ENCODE results near the gene ANK2. TPM values are rescaled to one million over a fixed set of nuclear protein-coding genes. Genes with fewer than 3 reads are reported as not detected.

The ANK2 gene
- total and polyA plus RNA-seq, 4 donors: 0.32 to 2.2 (median 1.0) TPM

GRCh38 chr4:113290666-113291065, 241.2 kb downstream of the ANK2 start:
- Histone ChIP-seq H3K27ac (ENCODE audit: low read depth in 1 of 2, low read length in 2 of 2) (no peak overlapping the region), H3K36me3 (ENCODE audit: control insufficient read depth in 4 of 4, insufficient read depth in 3 of 4, low read depth in 1 of 4, low read length in 3 of 4) (no peaks in the 10 kb centered on the region), H3K9me3 (ENCODE audit: control insufficient read depth in 4 of 4, low read length in 3 of 4) (no peaks in the 10 kb centered on the region), H3K27me3 (ENCODE audit: control insufficient read depth in 4 of 4, insufficient read depth in 4 of 4, low read length in 3 of 4) (no peaks in the 10 kb centered on the region), H3K4me3 (ENCODE audit: low read depth in 1 of 3, low read length in 3 of 3) (no peak overlapping the region), H3K4me1 (ENCODE audit: control insufficient read depth in 4 of 4, insufficient read depth in 4 of 4, low read length in 3 of 4) (no peaks in the 10 kb centered on the region), H3K9ac (ENCODE audit: low read depth in 1 of 2, low read length in 2 of 2) (no peak overlapping the region)
- no peak for DNase-seq (ENCODE audit: low spot score)
- TF ChIP-seq YY1 (IDR thresholded peaks at IDR 0.05) (no peak), RAD21 (IDR thresholded peaks at IDR 0.05) (no peak), EGR1 (IDR thresholded peaks at IDR 0.05; ENCODE audit: low read depth in 2 of 2) (no peak), HNF4A (conservative IDR thresholded peaks at IDR 0.05) (no peak), FOXA2 (IDR thresholded peaks at IDR 0.05) (no peak), FOXA1 (IDR thresholded peaks at IDR 0.05) (no peak), NR2F2 (IDR thresholded peaks at IDR 0.05) (no peak)
- TF ChIP-seq, protein P1, sequence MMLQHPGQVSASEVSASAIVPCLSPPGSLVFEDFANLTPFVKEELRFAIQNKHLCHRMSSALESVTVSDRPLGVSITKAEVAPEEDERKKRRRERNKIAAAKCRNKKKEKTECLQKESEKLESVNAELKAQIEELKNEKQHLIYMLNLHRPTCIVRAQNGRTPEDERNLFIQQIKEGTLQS (IDR thresholded peaks at IDR 0.05): no peak
- TF ChIP-seq, protein P2, sequence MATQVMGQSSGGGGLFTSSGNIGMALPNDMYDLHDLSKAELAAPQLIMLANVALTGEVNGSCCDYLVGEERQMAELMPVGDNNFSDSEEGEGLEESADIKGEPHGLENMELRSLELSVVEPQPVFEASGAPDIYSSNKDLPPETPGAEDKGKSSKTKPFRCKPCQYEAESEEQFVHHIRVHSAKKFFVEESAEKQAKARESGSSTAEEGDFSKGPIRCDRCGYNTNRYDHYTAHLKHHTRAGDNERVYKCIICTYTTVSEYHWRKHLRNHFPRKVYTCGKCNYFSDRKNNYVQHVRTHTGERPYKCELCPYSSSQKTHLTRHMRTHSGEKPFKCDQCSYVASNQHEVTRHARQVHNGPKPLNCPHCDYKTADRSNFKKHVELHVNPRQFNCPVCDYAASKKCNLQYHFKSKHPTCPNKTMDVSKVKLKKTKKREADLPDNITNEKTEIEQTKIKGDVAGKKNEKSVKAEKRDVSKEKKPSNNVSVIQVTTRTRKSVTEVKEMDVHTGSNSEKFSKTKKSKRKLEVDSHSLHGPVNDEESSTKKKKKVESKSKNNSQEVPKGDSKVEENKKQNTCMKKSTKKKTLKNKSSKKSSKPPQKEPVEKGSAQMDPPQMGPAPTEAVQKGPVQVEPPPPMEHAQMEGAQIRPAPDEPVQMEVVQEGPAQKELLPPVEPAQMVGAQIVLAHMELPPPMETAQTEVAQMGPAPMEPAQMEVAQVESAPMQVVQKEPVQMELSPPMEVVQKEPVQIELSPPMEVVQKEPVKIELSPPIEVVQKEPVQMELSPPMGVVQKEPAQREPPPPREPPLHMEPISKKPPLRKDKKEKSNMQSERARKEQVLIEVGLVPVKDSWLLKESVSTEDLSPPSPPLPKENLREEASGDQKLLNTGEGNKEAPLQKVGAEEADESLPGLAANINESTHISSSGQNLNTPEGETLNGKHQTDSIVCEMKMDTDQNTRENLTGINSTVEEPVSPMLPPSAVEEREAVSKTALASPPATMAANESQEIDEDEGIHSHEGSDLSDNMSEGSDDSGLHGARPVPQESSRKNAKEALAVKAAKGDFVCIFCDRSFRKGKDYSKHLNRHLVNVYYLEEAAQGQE (IDR thresholded peaks at IDR 0.05): no peak
- whole genome bisulfite sequencing: 60% methylated on average over 2 of the region's 2 CpGs

GRCh38 chr4:113292371-113293042, 243.1 kb downstream of the ANK2 start:
- no peaks in the 10 kb centered on the region for H3K36me3 ChIP-seq (ENCODE audit: control insufficient read depth in 4 of 4, insufficient read depth in 3 of 4, low read depth in 1 of 4, low read length in 3 of 4)
- H3K4me3 ChIP-seq (ENCODE audit: low read depth in 1 of 3, low read length in 3 of 3): no peak overlapping the region
- H3K9me3 ChIP-seq (ENCODE audit: control insufficient read depth in 4 of 4, low read length in 3 of 4): no peaks in the 10 kb centered on the region
- WGBS: 73% methylated on average over 21 of the region's 21 CpGs
- no peaks in the 10 kb centered on the region for H3K4me1 ChIP-seq (ENCODE audit: control insufficient read depth in 4 of 4, insufficient read depth in 4 of 4, low read length in 3 of 4)
- H3K27ac ChIP-seq (ENCODE audit: low read depth in 1 of 2, low read length in 2 of 2): peak overlapping the region; percentile 13 to 30
- H3K27me3 ChIP-seq (ENCODE audit: control insufficient read depth in 4 of 4, insufficient read depth in 4 of 4, low read length in 3 of 4): no peaks in the 10 kb centered on the region
- no peak overlapping the region for H3K9ac ChIP-seq (ENCODE audit: low read depth in 1 of 2, low read length in 2 of 2)
- no peak for TF ChIP-seq HNF4G (IDR thresholded peaks at IDR 0.05)
- TF ChIP-seq, protein P2 (IDR thresholded peaks at IDR 0.05): no peak
- TF ChIP-seq, protein P1 (IDR thresholded peaks at IDR 0.05): no peak
- no peak for TF ChIP-seq FOXA2 (IDR thresholded peaks at IDR 0.05)
- no peak for TF ChIP-seq EGR1 (IDR thresholded peaks at IDR 0.05; ENCODE audit: low read depth in 2 of 2)
- no peak for TF ChIP-seq JUND (IDR thresholded peaks at IDR 0.05)
- TF ChIP-seq RAD21 (IDR thresholded peaks at IDR 0.05): no peak
- TF ChIP-seq NR2F2 (IDR thresholded peaks at IDR 0.05): no peak
- no peak for TF ChIP-seq SP1 (IDR thresholded peaks at IDR 0.05)
- no peak for TF ChIP-seq RXRA (IDR thresholded peaks at IDR 0.05)
- no peak for TF ChIP-seq HNF4A (conservative IDR thresholded peaks at IDR 0.05)
- no peak for TF ChIP-seq TAF1 (conservative IDR thresholded peaks at IDR 0.05)
- TF ChIP-seq, protein P3, sequence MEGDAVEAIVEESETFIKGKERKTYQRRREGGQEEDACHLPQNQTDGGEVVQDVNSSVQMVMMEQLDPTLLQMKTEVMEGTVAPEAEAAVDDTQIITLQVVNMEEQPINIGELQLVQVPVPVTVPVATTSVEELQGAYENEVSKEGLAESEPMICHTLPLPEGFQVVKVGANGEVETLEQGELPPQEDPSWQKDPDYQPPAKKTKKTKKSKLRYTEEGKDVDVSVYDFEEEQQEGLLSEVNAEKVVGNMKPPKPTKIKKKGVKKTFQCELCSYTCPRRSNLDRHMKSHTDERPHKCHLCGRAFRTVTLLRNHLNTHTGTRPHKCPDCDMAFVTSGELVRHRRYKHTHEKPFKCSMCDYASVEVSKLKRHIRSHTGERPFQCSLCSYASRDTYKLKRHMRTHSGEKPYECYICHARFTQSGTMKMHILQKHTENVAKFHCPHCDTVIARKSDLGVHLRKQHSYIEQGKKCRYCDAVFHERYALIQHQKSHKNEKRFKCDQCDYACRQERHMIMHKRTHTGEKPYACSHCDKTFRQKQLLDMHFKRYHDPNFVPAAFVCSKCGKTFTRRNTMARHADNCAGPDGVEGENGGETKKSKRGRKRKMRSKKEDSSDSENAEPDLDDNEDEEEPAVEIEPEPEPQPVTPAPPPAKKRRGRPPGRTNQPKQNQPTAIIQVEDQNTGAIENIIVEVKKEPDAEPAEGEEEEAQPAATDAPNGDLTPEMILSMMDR (IDR thresholded peaks at IDR 0.05; ENCODE audit: low read depth, low read length, missing input control): no peak
- no peak for TF ChIP-seq GABPA (IDR thresholded peaks at IDR 0.05 in 1 of 2, conservative IDR thresholded peaks at IDR 0.05 in 1 of 2)
- TF ChIP-seq FOXA1 (IDR thresholded peaks at IDR 0.05): no peak
- TF ChIP-seq, protein P4, sequence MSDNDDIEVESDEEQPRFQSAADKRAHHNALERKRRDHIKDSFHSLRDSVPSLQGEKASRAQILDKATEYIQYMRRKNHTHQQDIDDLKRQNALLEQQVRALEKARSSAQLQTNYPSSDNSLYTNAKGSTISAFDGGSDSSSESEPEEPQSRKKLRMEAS (IDR thresholded peaks at IDR 0.05): no peak
- no peak for TF ChIP-seq YY1 (IDR thresholded peaks at IDR 0.05)
- DNase-seq (ENCODE audit: low spot score): no peak

Data from liver (tissue), 9 donors.